K562 (cell line): Measurements from ENCODE around the gene TINAGL1. TPM values are rescaled to one million over a fixed set of nuclear protein-coding genes. Genes with fewer than 3 reads are reported as not detected.
A peak's percentile ranks its signal among the peaks of the same experiment; 100 is the strongest.

Experiments
- ELF2 ChIP-seq: fragments of 250-450 bp; sonication (Bioruptor Pico); IDR thresholded peaks from 2 replicates; pipeline ENCODE4 v1.5.0; 2021; ENCODE audit warnings: mild to moderate bottlenecking
- HMG20B ChIP-seq: fragments of 250-450 bp; sonication (Bioruptor Pico); IDR thresholded peaks from 2 replicates; pipeline ENCODE4 v1.5.0; 2021; ENCODE audit warnings: mild to moderate bottlenecking
- NCOA4 ChIP-seq: fragments of 450-650 bp; IDR thresholded peaks from 2 replicates; pipeline ENCODE4 v1.6.1; 2018; ENCODE audit warnings: mild to moderate bottlenecking; ENCODE audit not compliant: partially characterized antibody
- PHTF2 ChIP-seq: fragments of 250-450 bp; sonication (Bioruptor Pico); IDR thresholded peaks from 2 replicates; pipeline ENCODE4 v1.5.0; 2021; ENCODE audit warnings: mild to moderate bottlenecking
- RAD21 ChIP-seq, 2 experiments: fragments of 250-450 bp in 1 of 2; fragments of 450-650 bp in 1 of 2; sonication (Bioruptor Pico) in 1 of 2; formaldehyde crosslinking in 1 of 2; IDR thresholded peaks in 1 of 2; conservative IDR thresholded peaks in 1 of 2; 2 replicates each; pipeline versions ENCODE4 v1.4.0 to v1.8.0; 2020 to 2022; ENCODE audit warnings: mild to moderate bottlenecking in 2 of 2, moderate library complexity in 1 of 2
- XRCC5 ChIP-seq: fragments of 200-400 bp; formaldehyde crosslinking; IDR thresholded peaks from 2 replicates; pipeline ENCODE4 v1.6.1; 2017; ENCODE audit warnings: low read depth, mild to moderate bottlenecking, low read length
- ZFX ChIP-seq: sonication (generic); formaldehyde crosslinking; IDR thresholded peaks from 2 replicates; pipeline ENCODE4 v1.8.0; 2022; ENCODE audit warnings: mild to moderate bottlenecking, missing genetic modification reagents, moderate library complexity
- ZNF124 ChIP-seq: sonication (generic); formaldehyde crosslinking; IDR thresholded peaks from 2 replicates; pipeline ENCODE4 v1.8.1; 2022; ENCODE audit warnings: missing genetic modification reagents
- polyA plus RNA-seq, 8 experiments: library from polyadenylated mRNA; depleted of rRNA in 4 of 8; stranded (reverse) in 5 of 8; unstranded in 3 of 8; fragments of >200 nt; fragmentation: Nextera tagmentation in 2 of 8; fragmentation: Illumina TruSeq in 1 of 8; extraction: Ambion mirVana in 2 of 8; extraction: Trizol in 1 of 8; gene quantifications; 2 replicates each; pipeline versions ENCODE4 v1.2.1 to v1.2.3, GENCODE V29; 2011 to 2014; ENCODE audit warnings: inconsistent platforms in 1 of 8, missing spikeins in 1 of 8
- total RNA-seq, 7 experiments: library from RNA; depleted of rRNA in 6 of 7; stranded (reverse); fragments of >200 nt in 6 of 7; fragmentation: Illumina TruSeq in 2 of 7; extraction: Trizol in 2 of 7; gene quantifications; 2 replicates each; pipeline versions ENCODE4 v1.2.1 to v1.2.3, GENCODE V29; 2011 to 2021; ENCODE audit warnings: low replicate concordance in 1 of 7
- TF ChIP-seq, protein P1 (sequence below), 3 experiments: IDR thresholded peaks in 2 of 3; conservative IDR thresholded peaks in 1 of 3; 2 replicates each; pipeline ENCODE4 v1.5.1; 2011 to 2012; ENCODE audit warnings: low read length in 3 of 3, mild to moderate bottlenecking in 3 of 3, control low read depth in 2 of 3, improper control_type of control experiment in 1 of 3, inconsistent platforms in 1 of 3, low read depth in 1 of 3, mixed read lengths in 1 of 3, moderate library complexity in 1 of 3; ENCODE audit not compliant: insufficient read depth in 2 of 3
- TF ChIP-seq, protein P2 (sequence below): fragments of 450-650 bp; conservative IDR thresholded peaks from 2 replicates; pipeline ENCODE4 v1.6.1; 2016; ENCODE audit warnings: missing genetic modification characterization, low read depth, mild to moderate bottlenecking, control low read depth, missing compliant biosample characterization
- TF ChIP-seq, protein P3 (sequence below), 2 experiments: fragments of 450-650 bp; IDR thresholded peaks; 2 replicates each; pipeline ENCODE4 v1.6.1; 2018; ENCODE audit warnings: mild to moderate bottlenecking in 2 of 2, low read depth in 1 of 2; ENCODE audit not compliant: partially characterized antibody in 2 of 2

The TINAGL1 gene
- total and polyA plus RNA-seq, 9 of the 15 experiments (the other 6 are each of a cell fraction or from before 2014, with no cell fraction given): 0.04 to 1.2 (median 0.07) TPM; not detected in 4

DNA sequence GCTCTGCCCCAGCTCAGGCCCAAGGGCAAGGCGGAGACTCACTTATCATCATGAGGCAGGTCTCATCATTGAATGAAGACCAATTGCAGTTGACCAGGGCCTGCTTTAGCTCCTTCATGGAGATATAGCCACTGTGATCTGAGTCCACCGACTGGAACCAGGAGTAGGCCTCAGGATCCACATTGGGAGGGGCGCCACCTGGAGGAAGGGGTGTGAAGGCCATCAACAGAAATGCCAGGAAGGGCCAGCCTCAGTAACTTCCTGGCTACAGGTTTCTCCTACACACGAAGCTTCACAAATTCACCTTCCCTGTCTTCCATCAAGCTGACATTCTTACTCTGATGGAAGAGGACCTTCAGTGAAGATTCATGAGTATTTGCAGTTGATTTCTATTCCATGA lies 56.8 kb downstream of the TINAGL1 start (continued):
- TF ChIP-seq, protein P1, sequence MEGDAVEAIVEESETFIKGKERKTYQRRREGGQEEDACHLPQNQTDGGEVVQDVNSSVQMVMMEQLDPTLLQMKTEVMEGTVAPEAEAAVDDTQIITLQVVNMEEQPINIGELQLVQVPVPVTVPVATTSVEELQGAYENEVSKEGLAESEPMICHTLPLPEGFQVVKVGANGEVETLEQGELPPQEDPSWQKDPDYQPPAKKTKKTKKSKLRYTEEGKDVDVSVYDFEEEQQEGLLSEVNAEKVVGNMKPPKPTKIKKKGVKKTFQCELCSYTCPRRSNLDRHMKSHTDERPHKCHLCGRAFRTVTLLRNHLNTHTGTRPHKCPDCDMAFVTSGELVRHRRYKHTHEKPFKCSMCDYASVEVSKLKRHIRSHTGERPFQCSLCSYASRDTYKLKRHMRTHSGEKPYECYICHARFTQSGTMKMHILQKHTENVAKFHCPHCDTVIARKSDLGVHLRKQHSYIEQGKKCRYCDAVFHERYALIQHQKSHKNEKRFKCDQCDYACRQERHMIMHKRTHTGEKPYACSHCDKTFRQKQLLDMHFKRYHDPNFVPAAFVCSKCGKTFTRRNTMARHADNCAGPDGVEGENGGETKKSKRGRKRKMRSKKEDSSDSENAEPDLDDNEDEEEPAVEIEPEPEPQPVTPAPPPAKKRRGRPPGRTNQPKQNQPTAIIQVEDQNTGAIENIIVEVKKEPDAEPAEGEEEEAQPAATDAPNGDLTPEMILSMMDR (IDR thresholded peaks at IDR 0.05 in 2 of 3, conservative IDR thresholded peaks at IDR 0.05 in 1 of 3; ENCODE audit: insufficient read depth in 2 of 3, low read depth in 1 of 3, low read length in 3 of 3): peak; percentile 76 to 92 (median 78)
- TF ChIP-seq ZFX (CRISPR knock-in tag): peak; percentile 75
- TF ChIP-seq ZNF124: no peak
- TF ChIP-seq NCOA4: no peak
- TF ChIP-seq ELF2 (CRISPR knock-in tag): no peak
- TF ChIP-seq PHTF2 (CRISPR knock-in tag): no peak
- peak; percentile 47; the same call in 1 of the 2 replicates for TF ChIP-seq XRCC5
- TF ChIP-seq, protein P2, sequence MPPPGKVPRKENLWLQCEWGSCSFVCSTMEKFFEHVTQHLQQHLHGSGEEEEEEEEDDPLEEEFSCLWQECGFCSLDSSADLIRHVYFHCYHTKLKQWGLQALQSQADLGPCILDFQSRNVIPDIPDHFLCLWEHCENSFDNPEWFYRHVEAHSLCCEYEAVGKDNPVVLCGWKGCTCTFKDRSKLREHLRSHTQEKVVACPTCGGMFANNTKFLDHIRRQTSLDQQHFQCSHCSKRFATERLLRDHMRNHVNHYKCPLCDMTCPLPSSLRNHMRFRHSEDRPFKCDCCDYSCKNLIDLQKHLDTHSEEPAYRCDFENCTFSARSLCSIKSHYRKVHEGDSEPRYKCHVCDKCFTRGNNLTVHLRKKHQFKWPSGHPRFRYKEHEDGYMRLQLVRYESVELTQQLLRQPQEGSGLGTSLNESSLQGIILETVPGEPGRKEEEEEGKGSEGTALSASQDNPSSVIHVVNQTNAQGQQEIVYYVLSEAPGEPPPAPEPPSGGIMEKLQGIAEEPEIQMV: no peak
- TF ChIP-seq, protein P3, sequence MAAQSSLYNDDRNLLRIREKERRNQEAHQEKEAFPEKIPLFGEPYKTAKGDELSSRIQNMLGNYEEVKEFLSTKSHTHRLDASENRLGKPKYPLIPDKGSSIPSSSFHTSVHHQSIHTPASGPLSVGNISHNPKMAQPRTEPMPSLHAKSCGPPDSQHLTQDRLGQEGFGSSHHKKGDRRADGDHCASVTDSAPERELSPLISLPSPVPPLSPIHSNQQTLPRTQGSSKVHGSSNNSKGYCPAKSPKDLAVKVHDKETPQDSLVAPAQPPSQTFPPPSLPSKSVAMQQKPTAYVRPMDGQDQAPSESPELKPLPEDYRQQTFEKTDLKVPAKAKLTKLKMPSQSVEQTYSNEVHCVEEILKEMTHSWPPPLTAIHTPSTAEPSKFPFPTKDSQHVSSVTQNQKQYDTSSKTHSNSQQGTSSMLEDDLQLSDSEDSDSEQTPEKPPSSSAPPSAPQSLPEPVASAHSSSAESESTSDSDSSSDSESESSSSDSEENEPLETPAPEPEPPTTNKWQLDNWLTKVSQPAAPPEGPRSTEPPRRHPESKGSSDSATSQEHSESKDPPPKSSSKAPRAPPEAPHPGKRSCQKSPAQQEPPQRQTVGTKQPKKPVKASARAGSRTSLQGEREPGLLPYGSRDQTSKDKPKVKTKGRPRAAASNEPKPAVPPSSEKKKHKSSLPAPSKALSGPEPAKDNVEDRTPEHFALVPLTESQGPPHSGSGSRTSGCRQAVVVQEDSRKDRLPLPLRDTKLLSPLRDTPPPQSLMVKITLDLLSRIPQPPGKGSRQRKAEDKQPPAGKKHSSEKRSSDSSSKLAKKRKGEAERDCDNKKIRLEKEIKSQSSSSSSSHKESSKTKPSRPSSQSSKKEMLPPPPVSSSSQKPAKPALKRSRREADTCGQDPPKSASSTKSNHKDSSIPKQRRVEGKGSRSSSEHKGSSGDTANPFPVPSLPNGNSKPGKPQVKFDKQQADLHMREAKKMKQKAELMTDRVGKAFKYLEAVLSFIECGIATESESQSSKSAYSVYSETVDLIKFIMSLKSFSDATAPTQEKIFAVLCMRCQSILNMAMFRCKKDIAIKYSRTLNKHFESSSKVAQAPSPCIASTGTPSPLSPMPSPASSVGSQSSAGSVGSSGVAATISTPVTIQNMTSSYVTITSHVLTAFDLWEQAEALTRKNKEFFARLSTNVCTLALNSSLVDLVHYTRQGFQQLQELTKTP (IDR thresholded peaks at IDR 0.05; ENCODE audit: low read depth in 1 of 2, partially characterized antibody in 2 of 2): no peak
- TF ChIP-seq HMG20B (CRISPR knock-in tag): no peak
- TF ChIP-seq RAD21 (CRISPR knock-in tag; conservative IDR thresholded peaks at IDR 0.05 in 1 of 2, IDR thresholded peaks at IDR 0.05 in 1 of 2): peak in 1 of 2 experiments; percentile 56; a peak in 3 of 4 replicates

Other genes starting within 250 kb of the TINAGL1 start
- not detected in 2 replicates for gene FABP3, start 203.4 kb upstream of the TINAGL1 start, total RNA-seq (2014; rRNA removed)
- gene FABP3, start 203.4 kb upstream of the TINAGL1 start, total RNA-seq (2014; rRNA removed; fragmentation: Illumina TruSeq; extraction: Trizol): not detected in 2 replicates
- gene FABP3, start 203.4 kb upstream of the TINAGL1 start, total RNA-seq (2015; rRNA removed; fragmentation: Illumina TruSeq; extraction: Trizol): not detected in 2 replicates
- gene FABP3, start 203.4 kb upstream of the TINAGL1 start, total RNA-seq (2021): not detected in 2 replicates
- gene FABP3, start 203.4 kb upstream of the TINAGL1 start, polyA plus RNA-seq (2011; rRNA removed): not detected in 2 replicates
- gene FABP3, start 203.4 kb upstream of the TINAGL1 start, polyA plus RNA-seq (2014; fragmentation: Illumina TruSeq; extraction: Trizol): not detected in 2 replicates
- under 1 TPM in 1 of 2 experiments, not detected in 1; 0.22 TPM for gene FABP3, start 203.4 kb upstream of the TINAGL1 start, polyA plus RNA-seq (2014; fragmentation: Nextera tagmentation; extraction: Ambion mirVana)
- not detected in 2 replicates for gene FABP3, start 203.4 kb upstream of the TINAGL1 start, polyA plus RNA-seq (2014; rRNA removed)
- gene SERINC2, start 163.3 kb upstream of the TINAGL1 start, total RNA-seq (2014; rRNA removed): 0.45 TPM in 1 of 2 replicates, not detected in the other
- 0.10 and 0.15 TPM in 2 replicates for gene SERINC2, start 163.3 kb upstream of the TINAGL1 start, total RNA-seq (2014; rRNA removed; fragmentation: Illumina TruSeq; extraction: Trizol)
- 0.22 and 0.23 TPM in 2 replicates for gene SERINC2, start 163.3 kb upstream of the TINAGL1 start, total RNA-seq (2015; rRNA removed; fragmentation: Illumina TruSeq; extraction: Trizol)
- 1.2 and 1.5 TPM in 2 replicates for gene SERINC2, start 163.3 kb upstream of the TINAGL1 start, total RNA-seq (2021)
- gene SERINC2, start 163.3 kb upstream of the TINAGL1 start, polyA plus RNA-seq (2011; rRNA removed): 0.88 and 1.0 TPM in 2 replicates
- 0.70 and 1.2 TPM in 2 replicates for gene SERINC2, start 163.3 kb upstream of the TINAGL1 start, polyA plus RNA-seq (2014; fragmentation: Illumina TruSeq; extraction: Trizol)
- under 1 TPM in 1 of 2 experiments, not detected in 1; 0.07 TPM for gene SERINC2, start 163.3 kb upstream of the TINAGL1 start, polyA plus RNA-seq (2014; fragmentation: Nextera tagmentation; extraction: Ambion mirVana)
- gene SERINC2, start 163.3 kb upstream of the TINAGL1 start, polyA plus RNA-seq (2014; rRNA removed): 1.0 and 1.8 TPM in 2 replicates
- gene HCRTR1, start 41.2 kb downstream of the TINAGL1 start, total RNA-seq (2014; rRNA removed): not detected in 2 replicates
- not detected in 2 replicates for gene HCRTR1, start 41.2 kb downstream of the TINAGL1 start, total RNA-seq (2014; rRNA removed; fragmentation: Illumina TruSeq; extraction: Trizol)
- gene HCRTR1, start 41.2 kb downstream of the TINAGL1 start, total RNA-seq (2015; rRNA removed; fragmentation: Illumina TruSeq; extraction: Trizol): not detected in 2 replicates
- not detected in 2 replicates for gene HCRTR1, start 41.2 kb downstream of the TINAGL1 start, total RNA-seq (2021)
- not detected in 2 replicates for gene HCRTR1, start 41.2 kb downstream of the TINAGL1 start, polyA plus RNA-seq (2011; rRNA removed)
- gene HCRTR1, start 41.2 kb downstream of the TINAGL1 start, polyA plus RNA-seq (2014; fragmentation: Illumina TruSeq; extraction: Trizol): not detected in 2 replicates
- gene HCRTR1, start 41.2 kb downstream of the TINAGL1 start, polyA plus RNA-seq (2014; fragmentation: Nextera tagmentation; extraction: Ambion mirVana): not detected
- gene HCRTR1, start 41.2 kb downstream of the TINAGL1 start, polyA plus RNA-seq (2014; rRNA removed): not detected in 2 replicates
- 76.6 and 87.6 TPM in 2 replicates for gene PEF1, start 68.4 kb downstream of the TINAGL1 start, total RNA-seq (2014; rRNA removed)
- 39.4 and 46.0 TPM in 2 replicates for gene PEF1, start 68.4 kb downstream of the TINAGL1 start, total RNA-seq (2014; rRNA removed; fragmentation: Illumina TruSeq; extraction: Trizol)
- gene PEF1, start 68.4 kb downstream of the TINAGL1 start, total RNA-seq (2015; rRNA removed; fragmentation: Illumina TruSeq; extraction: Trizol): 48.8 and 49.1 TPM in 2 replicates
- gene PEF1, start 68.4 kb downstream of the TINAGL1 start, total RNA-seq (2021): 61.0 and 61.9 TPM in 2 replicates
- 73.7 and 104 TPM in 2 replicates for gene PEF1, start 68.4 kb downstream of the TINAGL1 start, polyA plus RNA-seq (2011; rRNA removed)
- 95.5 and 97.8 TPM in 2 replicates for gene PEF1, start 68.4 kb downstream of the TINAGL1 start, polyA plus RNA-seq (2014; fragmentation: Illumina TruSeq; extraction: Trizol)
- 10 to 100 TPM; 26.3 to 33.0 TPM for gene PEF1, start 68.4 kb downstream of the TINAGL1 start, polyA plus RNA-seq (2014; fragmentation: Nextera tagmentation; extraction: Ambion mirVana)
- 78.2 and 82.5 TPM in 2 replicates for gene PEF1, start 68.4 kb downstream of the TINAGL1 start, polyA plus RNA-seq (2014; rRNA removed)
- 0.04 TPM in 1 of 2 replicates, not detected in the other for gene COL16A1, start 127.5 kb downstream of the TINAGL1 start, total RNA-seq (2014; rRNA removed)
- not detected in 2 replicates for gene COL16A1, start 127.5 kb downstream of the TINAGL1 start, total RNA-seq (2014; rRNA removed; fragmentation: Illumina TruSeq; extraction: Trizol)
- gene COL16A1, start 127.5 kb downstream of the TINAGL1 start, total RNA-seq (2015; rRNA removed; fragmentation: Illumina TruSeq; extraction: Trizol): 0.08 TPM in 1 of 2 replicates, not detected in the other
- 0.54 and 0.60 TPM in 2 replicates for gene COL16A1, start 127.5 kb downstream of the TINAGL1 start, total RNA-seq (2021)
- 0.11 TPM in 1 of 2 replicates, not detected in the other for gene COL16A1, start 127.5 kb downstream of the TINAGL1 start, polyA plus RNA-seq (2011; rRNA removed)
- not detected in 2 replicates for gene COL16A1, start 127.5 kb downstream of the TINAGL1 start, polyA plus RNA-seq (2014; fragmentation: Illumina TruSeq; extraction: Trizol)
- not detected for gene COL16A1, start 127.5 kb downstream of the TINAGL1 start, polyA plus RNA-seq (2014; fragmentation: Nextera tagmentation; extraction: Ambion mirVana)
- gene COL16A1, start 127.5 kb downstream of the TINAGL1 start, polyA plus RNA-seq (2014; rRNA removed): 0.11 TPM in 1 of 2 replicates, not detected in the other
- 0.23 and 0.33 TPM in 2 replicates for gene ADGRB2, start 187.8 kb downstream of the TINAGL1 start, total RNA-seq (2014; rRNA removed)
- 0.04 TPM in 1 of 2 replicates, not detected in the other for gene ADGRB2, start 187.8 kb downstream of the TINAGL1 start, total RNA-seq (2014; rRNA removed; fragmentation: Illumina TruSeq; extraction: Trizol)
- gene ADGRB2, start 187.8 kb downstream of the TINAGL1 start, total RNA-seq (2015; rRNA removed; fragmentation: Illumina TruSeq; extraction: Trizol): 0.22 and 0.23 TPM in 2 replicates
- gene ADGRB2, start 187.8 kb downstream of the TINAGL1 start, total RNA-seq (2021): 0.22 and 0.34 TPM in 2 replicates
- 0.14 and 0.38 TPM in 2 replicates for gene ADGRB2, start 187.8 kb downstream of the TINAGL1 start, polyA plus RNA-seq (2011; rRNA removed)
- gene ADGRB2, start 187.8 kb downstream of the TINAGL1 start, polyA plus RNA-seq (2014; fragmentation: Illumina TruSeq; extraction: Trizol): 0.07 and 0.11 TPM in 2 replicates
- not detected for gene ADGRB2, start 187.8 kb downstream of the TINAGL1 start, polyA plus RNA-seq (2014; fragmentation: Nextera tagmentation; extraction: Ambion mirVana)
- 0.18 and 0.20 TPM in 2 replicates for gene ADGRB2, start 187.8 kb downstream of the TINAGL1 start, polyA plus RNA-seq (2014; rRNA removed)
- 0.20 and 0.27 TPM in 2 replicates for gene SPOCD1, start 239.5 kb downstream of the TINAGL1 start, total RNA-seq (2014; rRNA removed)
- 0.16 and 0.36 TPM in 2 replicates for gene SPOCD1, start 239.5 kb downstream of the TINAGL1 start, total RNA-seq (2014; rRNA removed; fragmentation: Illumina TruSeq; extraction: Trizol)
- gene SPOCD1, start 239.5 kb downstream of the TINAGL1 start, total RNA-seq (2015; rRNA removed; fragmentation: Illumina TruSeq; extraction: Trizol): 0.23 and 0.25 TPM in 2 replicates
- 0.22 and 0.71 TPM in 2 replicates for gene SPOCD1, start 239.5 kb downstream of the TINAGL1 start, total RNA-seq (2021)
- gene SPOCD1, start 239.5 kb downstream of the TINAGL1 start, polyA plus RNA-seq (2011; rRNA removed): 0.39 and 0.63 TPM in 2 replicates
- gene SPOCD1, start 239.5 kb downstream of the TINAGL1 start, polyA plus RNA-seq (2014; fragmentation: Illumina TruSeq; extraction: Trizol): 0.19 and 0.42 TPM in 2 replicates
- gene SPOCD1, start 239.5 kb downstream of the TINAGL1 start, polyA plus RNA-seq (2014; fragmentation: Nextera tagmentation; extraction: Ambion mirVana): under 1 TPM in 1 of 2 experiments, not detected in 1; 0.03 TPM
- 0.25 and 0.46 TPM in 2 replicates for gene SPOCD1, start 239.5 kb downstream of the TINAGL1 start, polyA plus RNA-seq (2014; rRNA removed)